ENCODE results near the gene DOK6.

DOK6 gene

GRCh38 chr18:69495841-69496533 is 95.3 kb downstream of the DOK6 start:
- in situ Hi-C loops (cut with HindIII; ENCODE audit: low sequenced_read_pairs): no loop called here
- H3K4me3 ChIP-seq (ENCODE audit: low read depth, low read length): no peak overlapping the region
- no peak for DNase-seq (ENCODE audit: low read depth, low spot score)
- no peak for TF ChIP-seq CTCF (IDR thresholded peaks at IDR 0.05; ENCODE audit: low read depth, low read length)

- H3K4me3 ChIP-seq (ENCODE audit: low read depth, low read length): no peak overlapping the region
- in situ Hi-C loops (cut with HindIII; ENCODE audit: low sequenced_read_pairs): no loop called here
- DNase-seq (ENCODE audit: low read depth, low spot score): no peak
- no peak for TF ChIP-seq CTCF (IDR thresholded peaks at IDR 0.05; ENCODE audit: low read depth, low read length)
These were observed 118.3 kb downstream of the DOK6 start for GRCh38 chr18:69518989-69519388.

GRCh38 chr18:69523582-69523981 is 122.9 kb downstream of the DOK6 start:
- TF ChIP-seq CTCF (IDR thresholded peaks at IDR 0.05; ENCODE audit: low read depth, low read length): no peak
- in situ Hi-C loops (cut with HindIII; ENCODE audit: low sequenced_read_pairs): no loop called here
- no peak overlapping the region for H3K4me3 ChIP-seq (ENCODE audit: low read depth, low read length)
- DNase-seq (ENCODE audit: low read depth, low spot score): no peak

GRCh38 chr18:69528435-69528834 is 127.7 kb downstream of the DOK6 start:
- in situ Hi-C loops (cut with HindIII; ENCODE audit: low sequenced_read_pairs): no loop called here
- no peak for TF ChIP-seq CTCF (IDR thresholded peaks at IDR 0.05; ENCODE audit: low read depth, low read length)

GRCh38 chr18:69529151-69529550 is 128.5 kb downstream of the DOK6 start:
- in situ Hi-C loops (cut with HindIII; ENCODE audit: low sequenced_read_pairs): no loop called here

More at GRCh38 chr18:69528435-69528834, 127.7 kb downstream of the DOK6 start:
- DNase-seq (ENCODE audit: low read depth, low spot score): peak; percentile 54
- H3K4me3 ChIP-seq (ENCODE audit: low read depth, low read length): no peak overlapping the region

GRCh38 chr18:69531973-69532372 is 131.3 kb downstream of the DOK6 start:
- H3K4me3 ChIP-seq (ENCODE audit: low read depth, low read length): no peak overlapping the region
- in situ Hi-C loops (cut with HindIII; ENCODE audit: low sequenced_read_pairs): no loop called here
- no peak for DNase-seq (ENCODE audit: low read depth, low spot score)
- no peak for TF ChIP-seq CTCF (IDR thresholded peaks at IDR 0.05; ENCODE audit: low read depth, low read length)

More at GRCh38 chr18:69529151-69529550, 128.5 kb downstream of the DOK6 start:
- no peak overlapping the region for H3K4me3 ChIP-seq (ENCODE audit: low read depth, low read length)
- TF ChIP-seq CTCF (IDR thresholded peaks at IDR 0.05; ENCODE audit: low read depth, low read length): no peak
- no peak for DNase-seq (ENCODE audit: low read depth, low spot score)

Data from astrocyte of the spinal cord (primary cell).